ENCODE measurements around the gene RAMP3. TPM values are rescaled to one million over a fixed set of nuclear protein-coding genes. Genes with fewer than 3 reads are reported as not detected.

RAMP3 gene
- total RNA-seq, 1 donor from 2014 or later: 183 TPM

GRCh38 chr7:45188736-45189135, 31.1 kb downstream of the RAMP3 start:
- Histone ChIP-seq H3K27me3 (ENCODE audit: low read depth) (no peaks in the 10 kb centered on the region), H3K9me3 (no peaks in the 10 kb centered on the region), H3K27ac (no peak overlapping the region), H3K4me1 (no peaks in the 10 kb centered on the region), H3K36me3 (peaks cover 8% of the 10 kb centered on the region), H3K4me3 (no peak overlapping the region)
- intact Hi-C loops (cut with DNase I): no loop called here
- DNase-seq (no peak), ATAC-seq (no peak)
- no peak for TF ChIP-seq CTCF (IDR thresholded peaks at IDR 0.05)

- Histone ChIP-seq H3K4me1 (no peaks in the 10 kb centered on the region), H3K27ac (no peak overlapping the region), H3K36me3 (peaks cover 8% of the 10 kb centered on the region), H3K27me3 (ENCODE audit: low read depth) (no peaks in the 10 kb centered on the region), H3K9me3 (no peaks in the 10 kb centered on the region), H3K4me3 (no peak overlapping the region)
- intact Hi-C loops (cut with DNase I): no loop called here
- DNase-seq: no peak
- no peak for ATAC-seq
- TF ChIP-seq CTCF (IDR thresholded peaks at IDR 0.05): no peak
These were observed 31.8 kb downstream of the RAMP3 start for GRCh38 chr7:45189151-45189970.

- ATAC-seq: no peak
- Histone ChIP-seq H3K36me3 (peaks cover 8% of the 10 kb centered on the region), H3K9me3 (no peaks in the 10 kb centered on the region), H3K27ac (peak overlapping the region; percentile 27), H3K27me3 (ENCODE audit: low read depth) (no peaks in the 10 kb centered on the region), H3K4me3 (no peak overlapping the region), H3K4me1 (no peaks in the 10 kb centered on the region)
- no peak for TF ChIP-seq CTCF (IDR thresholded peaks at IDR 0.05)
- intact Hi-C loops (cut with DNase I): no loop called here
- no peak for DNase-seq
These were observed 33.0 kb downstream of the RAMP3 start for GRCh38 chr7:45190406-45191165.

- DNase-seq (no peak), ATAC-seq (no peak)
- H3K9me3 ChIP-seq: no peaks in the 10 kb centered on the region
- no peaks in the 10 kb centered on the region for H3K4me1 ChIP-seq
- no peaks in the 10 kb centered on the region for H3K27me3 ChIP-seq (ENCODE audit: low read depth)
- peaks cover 6% of the 10 kb centered on the region for H3K36me3 ChIP-seq
- TF ChIP-seq CTCF (IDR thresholded peaks at IDR 0.05): no peak
- no peak overlapping the region for H3K27ac ChIP-seq
- H3K4me3 ChIP-seq: peak overlapping the region; percentile 18
- intact Hi-C loops (cut with DNase I): no loop called here
These were observed 33.8 kb downstream of the RAMP3 start for GRCh38 chr7:45191396-45191795.

- no peaks in the 10 kb centered on the region for H3K36me3 ChIP-seq
- peak overlapping the region; percentile 18 for H3K4me3 ChIP-seq
- no peaks in the 10 kb centered on the region for H3K27me3 ChIP-seq (ENCODE audit: low read depth)
- DNase-seq (no peak), ATAC-seq (peak; percentile 20 to 61)
- intact Hi-C loops (cut with DNase I): no loop called here
- TF ChIP-seq CTCF (IDR thresholded peaks at IDR 0.05): no peak
- H3K4me1 ChIP-seq: no peaks in the 10 kb centered on the region
- H3K9me3 ChIP-seq: no peaks in the 10 kb centered on the region
- H3K27ac ChIP-seq: peak overlapping the region; percentile 56
These were observed 35.0 kb downstream of the RAMP3 start for GRCh38 chr7:45192621-45193041.

All from lower lobe of right lung (tissue), 2 donors.